HG03558 (cell line): ENCODE measurements around the gene DNAJC1.
A peak's percentile ranks its signal among the peaks of the same experiment; 100 is the strongest.
"Not testable (repeated sequence)": the region's sequence is repeated elsewhere in the genome, so short reads cannot be mapped to it uniquely, and the experiment has no call there.

ENCODE experiments used
- ATAC-seq: cut with Tn5 transposase; IDR thresholded peaks from one replicate; pipeline ENCODE4 v1.9.1; 2021; ENCODE audit warnings: moderate number of reproducible peaks; ENCODE audit not compliant: unreplicated experiment; ENCODE audit errors: extremely low read depth

The DNAJC1 gene

GRCh38 chr10:22003177-22003963 is at the start of gene DNAJC1:
TSS of gene DNAJC1 (minus strand) at chr10:22003730. CDS start at chr10:22003434, 296 bp downstream.
- ATAC-seq, result peak; percentile 95

GRCh38 chr10:22053048-22053447 is 49.5 kb upstream of the DNAJC1 start:
- no peak for ATAC-seq

- ATAC-seq, result no peak
Observed at GRCh38 chr10:22049635-22050034, 46.1 kb upstream of the DNAJC1 start.

GRCh38 chr10:22047812-22048211 is 44.3 kb upstream of the DNAJC1 start:
- ATAC-seq, result no peak

- ATAC-seq, result no peak
Observed at GRCh38 chr10:22043327-22043633, 39.8 kb upstream of the DNAJC1 start.

GRCh38 chr10:22042557-22043326 is 39.2 kb upstream of the DNAJC1 start:
- no peak for ATAC-seq

- ATAC-seq, result no peak
Observed at GRCh38 chr10:22034333-22034732, 30.8 kb upstream of the DNAJC1 start.

- not testable (repeated sequence) for ATAC-seq
Observed at GRCh38 chr10:22032268-22032667, 28.7 kb upstream of the DNAJC1 start.

- ATAC-seq, result no peak
Observed at GRCh38 chr10:22030421-22030820, 26.9 kb upstream of the DNAJC1 start.

GRCh38 chr10:22029445-22030236 is 26.1 kb upstream of the DNAJC1 start:
- ATAC-seq, result no peak

- no peak for ATAC-seq
Observed at GRCh38 chr10:22027364-22028238, 24.1 kb upstream of the DNAJC1 start.

GRCh38 chr10:22026287-22026686 is 22.8 kb upstream of the DNAJC1 start:
- ATAC-seq, result no peak

- no peak for ATAC-seq
Observed at GRCh38 chr10:22023508-22023907, 20.0 kb upstream of the DNAJC1 start.

GRCh38 chr10:22022257-22023032 is 18.9 kb upstream of the DNAJC1 start:
- no peak for ATAC-seq

- ATAC-seq, result not testable (repeated sequence)
Observed at GRCh38 chr10:22021144-22021543, 17.6 kb upstream of the DNAJC1 start.

- ATAC-seq, result no peak
Observed at GRCh38 chr10:22017283-22018020, 13.9 kb upstream of the DNAJC1 start.

GRCh38 chr10:22016046-22016705 is 12.6 kb upstream of the DNAJC1 start:
- ATAC-seq, result no peak

GRCh38 chr10:22010973-22011408 is 7.5 kb upstream of the DNAJC1 start:
- no peak for ATAC-seq
